Nephron progenitor cell (in vitro differentiated cells): Measurements from ENCODE around the gene KCND3.

Experiments used
- DNase-seq: peaks from one replicate; pipeline ENCODE4 v3.0.0; 2021
- H3K27ac Mint-ChIP-seq: 2 replicates; pipeline ENCODE4 v1.8.0; 2021; ENCODE audit warnings: mild to moderate bottlenecking, moderate library complexity, mixed read lengths
- H3K27me3 Mint-ChIP-seq: 2 replicates; pipeline ENCODE4 v1.8.0; 2021; ENCODE audit warnings: mild to moderate bottlenecking, low read depth, mixed read lengths; ENCODE audit not compliant: poor library complexity
- H3K36me3 Mint-ChIP-seq: 2 replicates; pipeline ENCODE4 v1.8.0; 2021; ENCODE audit warnings: low read depth, mixed read lengths
- H3K4me1 Mint-ChIP-seq: 2 replicates; pipeline ENCODE4 v1.8.0; 2021; ENCODE audit warnings: mixed read lengths
- H3K4me3 Mint-ChIP-seq: 2 replicates; pipeline ENCODE4 v1.8.0; 2021; ENCODE audit warnings: mild to moderate bottlenecking, moderate library complexity, mixed read lengths
- H3K9me3 Mint-ChIP-seq: 2 replicates; pipeline ENCODE4 v1.8.0; 2021; ENCODE audit warnings: mild to moderate bottlenecking, moderate library complexity, mixed read lengths
- CTCF ChIP-seq: fragments of 200-600 bp; sonication (generic); IDR thresholded peaks from 2 replicates; pipeline ENCODE4 v1.5.0; 2021; ENCODE audit warnings: antibody characterized with exemption

KCND3 gene

GRCh38 chr1:111978695-111979094 lies 10.8 kb downstream of the KCND3 start:
- Mint-ChIP-seq H3K4me1 (no peaks in the 10 kb centered on the region), H3K27me3 (peaks cover 63% of the 10 kb centered on the region), H3K4me3 (no peak overlapping the region), H3K27ac (no peak overlapping the region), H3K36me3 (no peaks in the 10 kb centered on the region), H3K9me3 (peaks cover 4% of the 10 kb centered on the region)
- no peak for DNase-seq
- no peak for TF ChIP-seq CTCF

DNA sequence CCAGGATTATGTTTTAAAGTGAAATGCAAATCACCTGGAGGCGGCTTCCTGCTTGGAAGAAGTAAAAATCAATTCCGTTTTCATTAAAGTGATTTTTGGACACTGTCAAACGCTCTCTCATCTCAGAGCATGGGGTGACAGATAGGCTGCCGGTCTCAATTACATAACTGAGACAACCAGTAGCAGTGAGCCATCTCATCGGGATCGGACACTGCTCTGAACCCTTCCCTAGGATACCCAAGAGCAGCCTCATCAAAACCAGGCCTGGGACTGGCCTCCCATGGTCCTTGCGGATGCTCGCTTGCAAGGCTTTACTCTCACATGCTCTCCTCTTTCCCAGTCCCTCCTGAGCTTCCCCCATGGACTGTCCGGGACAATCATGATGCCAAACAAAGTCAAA lies 12.1 kb downstream of the KCND3 start:
- no peak overlapping the region for H3K27ac Mint-ChIP-seq
- no peak overlapping the region for H3K4me3 Mint-ChIP-seq
- peaks cover 73% of the 10 kb centered on the region for H3K27me3 Mint-ChIP-seq

GRCh38 chr1:111976842-111977241 lies 12.6 kb downstream of the KCND3 start:
- Mint-ChIP-seq H3K4me1 (no peaks in the 10 kb centered on the region), H3K9me3 (peaks cover 4% of the 10 kb centered on the region), H3K27ac (no peak overlapping the region), H3K4me3 (no peak overlapping the region), H3K36me3 (no peaks in the 10 kb centered on the region), H3K27me3 (peaks cover 68% of the 10 kb centered on the region)
- no peak for DNase-seq
- TF ChIP-seq CTCF: no peak

More for the DNA sequence above, 12.1 kb downstream of the KCND3 start:
- no peak for DNase-seq
- H3K4me1 Mint-ChIP-seq: no peaks in the 10 kb centered on the region
- no peak for TF ChIP-seq CTCF
- peaks cover 4% of the 10 kb centered on the region for H3K9me3 Mint-ChIP-seq
- no peaks in the 10 kb centered on the region for H3K36me3 Mint-ChIP-seq

- Mint-ChIP-seq H3K4me1 (no peaks in the 10 kb centered on the region), H3K36me3 (no peaks in the 10 kb centered on the region), H3K27me3 (peaks cover 65% of the 10 kb centered on the region), H3K27ac (no peak overlapping the region), H3K4me3 (no peak overlapping the region), H3K9me3 (peaks cover under 1% of the 10 kb centered on the region)
- no peak for DNase-seq
- no peak for TF ChIP-seq CTCF
These were observed 13.1 kb downstream of the KCND3 start for GRCh38 chr1:111976332-111976731.

GRCh38 chr1:111973150-111973790 lies 16.2 kb downstream of the KCND3 start:
- peaks cover 65% of the 10 kb centered on the region for H3K27me3 Mint-ChIP-seq
- DNase-seq: no peak
- no peaks in the 10 kb centered on the region for H3K9me3 Mint-ChIP-seq
- H3K27ac Mint-ChIP-seq: no peak overlapping the region
- H3K36me3 Mint-ChIP-seq: no peaks in the 10 kb centered on the region
- peaks cover 9% of the 10 kb centered on the region for H3K4me1 Mint-ChIP-seq
- TF ChIP-seq CTCF: no peak
- H3K4me3 Mint-ChIP-seq: no peak overlapping the region

GRCh38 chr1:111971396-111971795 lies 18.1 kb downstream of the KCND3 start:
- no peak overlapping the region for H3K27ac Mint-ChIP-seq
- H3K36me3 Mint-ChIP-seq: no peaks in the 10 kb centered on the region
- H3K4me1 Mint-ChIP-seq: peaks cover 9% of the 10 kb centered on the region
- H3K4me3 Mint-ChIP-seq: no peak overlapping the region
- H3K9me3 Mint-ChIP-seq: no peaks in the 10 kb centered on the region
- no peak for DNase-seq
- TF ChIP-seq CTCF: no peak
- H3K27me3 Mint-ChIP-seq: peaks cover 68% of the 10 kb centered on the region
